Testis (tissue), 2 donors: ENCODE results near the gene VAMP4.

Source experiments
- POLR2A ChIP-seq: fragments of 450-650 bp; IDR thresholded peaks from one replicate; pipeline ENCODE4 v1.6.1; 2017; ENCODE audit warnings: antibody characterized with exemption, mild to moderate bottlenecking, moderate library complexity
- TF ChIP-seq, protein P1 (sequence below), 3 experiments: fragments of 450-650 bp in 2 of 3; fragments of 200-600 bp in 1 of 3; sonication (generic) in 1 of 3; IDR thresholded peaks; one replicate each; pipeline ENCODE4 v1.5.1; 2016 to 2019; ENCODE audit warnings: antibody characterized with exemption in 3 of 3, mild to moderate bottlenecking in 2 of 3, moderate library complexity in 1 of 3

DNA sequence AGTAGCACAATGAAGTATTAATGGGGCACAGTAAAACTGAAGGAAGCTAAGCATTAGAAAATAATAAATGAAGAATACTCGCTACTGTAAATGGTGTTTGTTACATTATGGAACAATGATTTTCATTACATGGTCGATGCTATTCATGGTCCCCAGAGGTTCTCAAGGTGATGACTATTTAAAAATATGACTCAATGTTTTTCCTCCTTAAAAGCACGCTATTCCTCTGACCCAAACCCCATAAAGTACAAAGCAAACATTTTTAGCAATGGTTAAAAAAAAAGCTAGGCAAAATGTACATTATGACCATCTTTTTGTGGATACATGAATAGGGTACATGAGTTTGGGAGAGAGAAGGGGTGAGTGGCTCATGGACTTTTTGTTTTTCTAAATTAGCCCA lies 34.3 kb downstream of the VAMP4 start:
- TF ChIP-seq, protein P1, sequence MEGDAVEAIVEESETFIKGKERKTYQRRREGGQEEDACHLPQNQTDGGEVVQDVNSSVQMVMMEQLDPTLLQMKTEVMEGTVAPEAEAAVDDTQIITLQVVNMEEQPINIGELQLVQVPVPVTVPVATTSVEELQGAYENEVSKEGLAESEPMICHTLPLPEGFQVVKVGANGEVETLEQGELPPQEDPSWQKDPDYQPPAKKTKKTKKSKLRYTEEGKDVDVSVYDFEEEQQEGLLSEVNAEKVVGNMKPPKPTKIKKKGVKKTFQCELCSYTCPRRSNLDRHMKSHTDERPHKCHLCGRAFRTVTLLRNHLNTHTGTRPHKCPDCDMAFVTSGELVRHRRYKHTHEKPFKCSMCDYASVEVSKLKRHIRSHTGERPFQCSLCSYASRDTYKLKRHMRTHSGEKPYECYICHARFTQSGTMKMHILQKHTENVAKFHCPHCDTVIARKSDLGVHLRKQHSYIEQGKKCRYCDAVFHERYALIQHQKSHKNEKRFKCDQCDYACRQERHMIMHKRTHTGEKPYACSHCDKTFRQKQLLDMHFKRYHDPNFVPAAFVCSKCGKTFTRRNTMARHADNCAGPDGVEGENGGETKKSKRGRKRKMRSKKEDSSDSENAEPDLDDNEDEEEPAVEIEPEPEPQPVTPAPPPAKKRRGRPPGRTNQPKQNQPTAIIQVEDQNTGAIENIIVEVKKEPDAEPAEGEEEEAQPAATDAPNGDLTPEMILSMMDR (IDR thresholded peaks at IDR 0.05): no peak
- no peak for TF ChIP-seq POLR2A
